Heart right ventricle (tissue), 16 donors: ENCODE data around the gene TMPRSS11F. TPM values are rescaled to one million over a fixed set of nuclear protein-coding genes. Genes with fewer than 3 reads are reported as not detected.

ENCODE experiments used
- ATAC-seq, 8 donors: fragments of 200-7000 bp; cut with Tn5 transposase; one replicate each; pipeline ENCODE4 v1.9.1; 2020; ENCODE audit warnings: mild to moderate bottlenecking in 8 of 8, moderate library complexity in 8 of 8, moderate number of reproducible peaks in 1 of 8
- DNase-seq, 2 donors: peaks; one replicate each; pipeline ENCODE4 v3.0.0-alpha.2; 2020
- H3K27ac ChIP-seq, 10 donors: fragments of 200-600 bp; sonication (generic) in 2 of 10; one replicate each; pipeline versions ENCODE4 v1.5.0 to v1.8.0; 2020 to 2022; ENCODE audit warnings: mild to moderate bottlenecking in 3 of 10
- H3K27me3 ChIP-seq, 7 donors: fragments of 200-600 bp; one replicate each; pipeline ENCODE4 v1.8.0; 2021 to 2022; ENCODE audit warnings: mild to moderate bottlenecking in 2 of 7
- H3K36me3 ChIP-seq, 9 donors: fragments of 200-600 bp; sonication (generic) in 1 of 9; one replicate each; pipeline versions ENCODE4 v1.5.0 to v1.8.0; 2020 to 2022; ENCODE audit warnings: mild to moderate bottlenecking in 2 of 9
- H3K4me1 ChIP-seq, 9 donors: fragments of 200-600 bp; sonication (generic) in 1 of 9; one replicate each; pipeline versions ENCODE4 v1.5.0 to v1.8.0; 2020 to 2022; ENCODE audit warnings: mild to moderate bottlenecking in 4 of 9
- H3K4me3 ChIP-seq, 10 donors: fragments of 200-600 bp; sonication (generic) in 2 of 10; one replicate each; pipeline versions ENCODE4 v1.5.0 to v1.8.0; 2020 to 2022; ENCODE audit warnings: mild to moderate bottlenecking in 7 of 10, moderate library complexity in 2 of 10
- H3K9me3 ChIP-seq, 11 donors: fragments of 200-600 bp in 10 of 11; sonication (generic) in 2 of 11; one replicate each; pipeline versions ENCODE4 v1.5.0 to v1.8.0; 2013 to 2022; ENCODE audit warnings: mild to moderate bottlenecking in 2 of 11, control low read depth in 1 of 11, moderate library complexity in 1 of 11
- WGBS, 2 donors: extraction: QIAGEN DNeasy Blood & Tissue Kit; methylation state at CpG; one replicate each; pipeline ENCODE4 v1.1.7; 2013; ENCODE audit warnings: inconsistent platforms in 1 of 2; 5-methylcytosine and 5-hydroxymethylcytosine counted together
- intact Hi-C, 10 donors: fragments of 100-400 bp; cut with DNase I; formaldehyde crosslinking; loops; one replicate each; pipeline versions ENCODE4 v1.11.1 to v1.14.2; 2022
- polyA plus RNA-seq, 2 donors: library from polyadenylated mRNA; stranded (reverse); fragments of 200-250 nt; gene quantifications; one replicate each; pipeline ENCODE4 v1.2.3, GENCODE V29; 2013
- total RNA-seq, 10 donors: library from RNA; stranded (reverse); fragmentation: NEBNext Ultra II Directional in 3 of 10; extraction: Animal tissue kit (Norgen Biotek cat#: 25700) in 3 of 10; gene quantifications; one replicate each; pipeline versions ENCODE4 v1.2.1 to v1.2.4, GENCODE V29; 2021 to 2023
- TF ChIP-seq, protein P1 (sequence below), 9 donors: fragments of 200-600 bp; sonication (generic) in 2 of 9; IDR thresholded peaks; one replicate each; pipeline versions ENCODE4 v1.5.0 to v1.8.0; 2021 to 2022; ENCODE audit warnings: antibody characterized with exemption in 9 of 9, mild to moderate bottlenecking in 5 of 9, moderate library complexity in 1 of 9
- donor health status: Arrhythmogenic right ventricular cardiomyopathy.
- donor health status: ischemic (EF 13 %, LVEDD 7.1; RV severe dilation, severe dysfunction).
- donor health status: healthy with polysubstance abuse.
- donor health status: DM: no; HTN: yes; CAD: no.
- donor health status: DM: no; HTN: no; CAD: no.
- donor health status: ischemic (EF 25% LVEDD 6.9; RV normal size, moderate dysfunction).
- donor health status: ischemic (EF 25% LVEDD 5.7; RV mildly dilated, moderate dysfunction).
- donor health status: healthy.
- donor health status: DM: yes; HTN: yes; CAD: no.
- donor health status: Ischemic cardiomyopathy.
- donor health status: ischemic (EF 35%, LVEDD 5.7; RV mildly dilated, moderate dysfunction).
- donor health status: nonischemic (EF 11% LVEDD 7.7; RV severe dilation, severe dysfunction).
- donor health status: DM: yes; HTN: yes; CAD: no.
- donor health status: PGD.
- donor health status: ischemic (EF 29% LVEDD 5.4; RV normal size, mild dysfunction).
- donor health status: nonischemic (EF 23%, LVEDD 6.1; RV moderate dilation, normal function).

The TMPRSS11F gene
- total and polyA plus RNA-seq, 12 donors = not detected

- no peak for ATAC-seq
- Histone ChIP-seq H3K27ac (no peak overlapping the region), H3K9me3 (no peaks in the 10 kb centered on the region), H3K4me3 (no peak overlapping the region), H3K4me1 (no peaks in the 10 kb centered on the region), H3K27me3 (no peaks in the 10 kb centered on the region), H3K36me3 (no peaks in the 10 kb centered on the region)
- TF ChIP-seq, protein P1, sequence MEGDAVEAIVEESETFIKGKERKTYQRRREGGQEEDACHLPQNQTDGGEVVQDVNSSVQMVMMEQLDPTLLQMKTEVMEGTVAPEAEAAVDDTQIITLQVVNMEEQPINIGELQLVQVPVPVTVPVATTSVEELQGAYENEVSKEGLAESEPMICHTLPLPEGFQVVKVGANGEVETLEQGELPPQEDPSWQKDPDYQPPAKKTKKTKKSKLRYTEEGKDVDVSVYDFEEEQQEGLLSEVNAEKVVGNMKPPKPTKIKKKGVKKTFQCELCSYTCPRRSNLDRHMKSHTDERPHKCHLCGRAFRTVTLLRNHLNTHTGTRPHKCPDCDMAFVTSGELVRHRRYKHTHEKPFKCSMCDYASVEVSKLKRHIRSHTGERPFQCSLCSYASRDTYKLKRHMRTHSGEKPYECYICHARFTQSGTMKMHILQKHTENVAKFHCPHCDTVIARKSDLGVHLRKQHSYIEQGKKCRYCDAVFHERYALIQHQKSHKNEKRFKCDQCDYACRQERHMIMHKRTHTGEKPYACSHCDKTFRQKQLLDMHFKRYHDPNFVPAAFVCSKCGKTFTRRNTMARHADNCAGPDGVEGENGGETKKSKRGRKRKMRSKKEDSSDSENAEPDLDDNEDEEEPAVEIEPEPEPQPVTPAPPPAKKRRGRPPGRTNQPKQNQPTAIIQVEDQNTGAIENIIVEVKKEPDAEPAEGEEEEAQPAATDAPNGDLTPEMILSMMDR (IDR thresholded peaks at IDR 0.05) = no peak
- no peak for DNase-seq
- intact Hi-C loops = no loop called here
- WGBS, 2 donors = 77 to 86% methylated on average over 3 of the region's 3 CpGs
These were observed 38.0 kb upstream of the TMPRSS11F start for GRCh38 chr4:68167706-68168105.

DNA sequence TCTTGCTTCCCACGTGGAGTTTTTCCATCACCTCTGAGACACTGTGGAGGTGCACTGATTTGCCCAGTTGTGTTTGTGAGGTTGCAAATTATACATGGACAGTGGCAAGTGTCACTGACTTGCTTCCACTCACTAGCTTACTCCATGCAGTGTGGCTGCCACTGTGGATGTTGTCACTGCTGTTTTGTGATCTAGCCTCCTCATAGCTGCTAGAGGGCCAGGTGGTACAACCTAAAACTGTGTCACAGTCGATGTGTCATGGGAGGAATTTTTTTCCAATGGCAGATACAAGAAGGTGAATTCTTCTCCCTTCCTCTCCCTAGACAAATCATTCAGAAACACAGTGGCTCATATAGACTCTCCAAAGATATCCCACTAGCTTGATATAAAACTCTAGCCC lies 37.5 kb upstream of the TMPRSS11F start:
- no peaks in the 10 kb centered on the region for H3K9me3 ChIP-seq
- intact Hi-C loops = no loop called here
- DNase-seq = no peak

GRCh38 chr4:68163754-68164153 lies 34.1 kb upstream of the TMPRSS11F start:
- ATAC-seq = no peak
- Histone ChIP-seq H3K4me1 (no peaks in the 10 kb centered on the region), H3K4me3 (no peak overlapping the region), H3K27ac (no peak overlapping the region), H3K27me3 (no peaks in the 10 kb centered on the region), H3K36me3 (no peaks in the 10 kb centered on the region), H3K9me3 (peaks cover 0 to 2% (median 0%) of the 10 kb centered on the region in 11 donors)
- WGBS, 2 donors = 91 to 92% methylated on average over 1 of the region's 1 CpG
- TF ChIP-seq, protein P1 (IDR thresholded peaks at IDR 0.05) = no peak
- intact Hi-C loops = no loop called here
- DNase-seq = no peak

More for the DNA sequence above, 37.5 kb upstream of the TMPRSS11F start:
- no peak for ATAC-seq
- H3K36me3 ChIP-seq = no peaks in the 10 kb centered on the region
- no peaks in the 10 kb centered on the region for H3K27me3 ChIP-seq
- 46 to 53% methylated on average over 2 of the region's 2 CpGs for WGBS, 2 donors
- H3K27ac ChIP-seq = no peak overlapping the region
- TF ChIP-seq, protein P1 (IDR thresholded peaks at IDR 0.05) = no peak
- no peaks in the 10 kb centered on the region for H3K4me1 ChIP-seq
- no peak overlapping the region for H3K4me3 ChIP-seq

GRCh38 chr4:68162196-68162595 lies 32.5 kb upstream of the TMPRSS11F start:
- ATAC-seq (no peak), DNase-seq (no peak)
- Histone ChIP-seq H3K36me3 (no peaks in the 10 kb centered on the region), H3K4me3 (no peak overlapping the region), H3K9me3 (peaks cover 0 to 2% (median 0%) of the 10 kb centered on the region in 11 donors), H3K27me3 (no peaks in the 10 kb centered on the region), H3K27ac (no peak overlapping the region), H3K4me1 (no peaks in the 10 kb centered on the region)
- intact Hi-C loops = no loop called here
- WGBS, 2 donors = 52 to 71% methylated on average over 4 of the region's 4 CpGs
- TF ChIP-seq, protein P1 (IDR thresholded peaks at IDR 0.05) = no peak
